ENCODE results near the gene NRG2.

DNA sequence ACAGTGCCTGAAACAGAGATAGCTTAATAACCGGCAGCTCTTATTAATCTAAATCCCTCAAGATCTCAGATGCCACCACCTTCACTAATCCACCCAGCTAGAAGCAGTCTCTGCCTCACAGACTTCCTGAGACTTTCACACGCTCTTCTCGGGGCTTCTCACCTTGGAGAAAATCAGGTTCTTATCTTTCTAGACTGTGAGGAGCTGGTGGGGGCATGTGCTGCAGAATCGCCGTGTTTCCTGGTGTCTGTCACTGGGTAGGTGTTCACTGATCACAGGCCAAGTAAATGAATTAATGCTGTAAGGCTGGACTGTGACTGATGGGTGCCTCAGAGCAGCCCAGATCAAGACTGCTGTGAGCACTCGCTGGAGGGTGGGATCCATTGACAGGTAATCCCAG is 145.8 kb downstream of the NRG2 start:
- TF ChIP-seq POLR2A (IDR thresholded peaks at IDR 0.05) (no peak), POLR2AphosphoS5 (IDR thresholded peaks at IDR 0.05) (no peak)
- TF ChIP-seq, protein P1, sequence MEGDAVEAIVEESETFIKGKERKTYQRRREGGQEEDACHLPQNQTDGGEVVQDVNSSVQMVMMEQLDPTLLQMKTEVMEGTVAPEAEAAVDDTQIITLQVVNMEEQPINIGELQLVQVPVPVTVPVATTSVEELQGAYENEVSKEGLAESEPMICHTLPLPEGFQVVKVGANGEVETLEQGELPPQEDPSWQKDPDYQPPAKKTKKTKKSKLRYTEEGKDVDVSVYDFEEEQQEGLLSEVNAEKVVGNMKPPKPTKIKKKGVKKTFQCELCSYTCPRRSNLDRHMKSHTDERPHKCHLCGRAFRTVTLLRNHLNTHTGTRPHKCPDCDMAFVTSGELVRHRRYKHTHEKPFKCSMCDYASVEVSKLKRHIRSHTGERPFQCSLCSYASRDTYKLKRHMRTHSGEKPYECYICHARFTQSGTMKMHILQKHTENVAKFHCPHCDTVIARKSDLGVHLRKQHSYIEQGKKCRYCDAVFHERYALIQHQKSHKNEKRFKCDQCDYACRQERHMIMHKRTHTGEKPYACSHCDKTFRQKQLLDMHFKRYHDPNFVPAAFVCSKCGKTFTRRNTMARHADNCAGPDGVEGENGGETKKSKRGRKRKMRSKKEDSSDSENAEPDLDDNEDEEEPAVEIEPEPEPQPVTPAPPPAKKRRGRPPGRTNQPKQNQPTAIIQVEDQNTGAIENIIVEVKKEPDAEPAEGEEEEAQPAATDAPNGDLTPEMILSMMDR (IDR thresholded peaks at IDR 0.05): no peak
